Measurements from ENCODE around the gene COLEC12.

DNA sequence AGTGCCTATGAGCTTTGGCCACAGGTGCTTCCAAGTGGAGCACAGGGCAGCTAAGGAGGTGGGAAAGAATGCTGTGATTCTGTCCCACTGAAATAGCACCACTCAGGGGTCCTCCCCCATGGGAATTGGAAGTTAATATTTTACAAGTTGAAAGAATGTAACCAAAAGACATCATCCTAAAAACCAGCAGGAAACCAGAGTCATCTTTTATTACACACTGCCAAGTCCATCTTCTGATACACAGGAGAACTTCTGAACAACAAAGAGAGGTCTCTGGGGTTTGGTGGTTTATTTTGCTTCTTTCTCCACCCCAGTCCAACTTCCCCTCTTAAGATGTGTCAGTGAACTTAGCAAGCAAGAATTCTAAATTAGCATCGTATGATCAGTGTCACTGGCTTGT, 47.7 kb downstream of the COLEC12 start:
- TF ChIP-seq, protein P1, sequence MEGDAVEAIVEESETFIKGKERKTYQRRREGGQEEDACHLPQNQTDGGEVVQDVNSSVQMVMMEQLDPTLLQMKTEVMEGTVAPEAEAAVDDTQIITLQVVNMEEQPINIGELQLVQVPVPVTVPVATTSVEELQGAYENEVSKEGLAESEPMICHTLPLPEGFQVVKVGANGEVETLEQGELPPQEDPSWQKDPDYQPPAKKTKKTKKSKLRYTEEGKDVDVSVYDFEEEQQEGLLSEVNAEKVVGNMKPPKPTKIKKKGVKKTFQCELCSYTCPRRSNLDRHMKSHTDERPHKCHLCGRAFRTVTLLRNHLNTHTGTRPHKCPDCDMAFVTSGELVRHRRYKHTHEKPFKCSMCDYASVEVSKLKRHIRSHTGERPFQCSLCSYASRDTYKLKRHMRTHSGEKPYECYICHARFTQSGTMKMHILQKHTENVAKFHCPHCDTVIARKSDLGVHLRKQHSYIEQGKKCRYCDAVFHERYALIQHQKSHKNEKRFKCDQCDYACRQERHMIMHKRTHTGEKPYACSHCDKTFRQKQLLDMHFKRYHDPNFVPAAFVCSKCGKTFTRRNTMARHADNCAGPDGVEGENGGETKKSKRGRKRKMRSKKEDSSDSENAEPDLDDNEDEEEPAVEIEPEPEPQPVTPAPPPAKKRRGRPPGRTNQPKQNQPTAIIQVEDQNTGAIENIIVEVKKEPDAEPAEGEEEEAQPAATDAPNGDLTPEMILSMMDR (conservative IDR thresholded peaks at IDR 0.05), result no peak
- TF ChIP-seq ZFX (IDR thresholded peaks at IDR 0.05), result no peak
